Activated CD8-positive, alpha-beta memory T cell treated with anti-CD3 and anti-CD28 coated beads, Interleukin-2, amount 50 U/mL, for 1 hour (primary cell): ENCODE data around the gene UBE2S.
"Not testable (repeated sequence)": the region's sequence is repeated elsewhere in the genome, so short reads cannot be mapped to it uniquely, and the experiment has no call there.

Source experiments
- DNase-seq: peaks from one replicate; pipeline ENCODE4 v3.0.0-alpha.2; 2020; ENCODE audit errors: extremely low read depth

The UBE2S gene

DNA sequence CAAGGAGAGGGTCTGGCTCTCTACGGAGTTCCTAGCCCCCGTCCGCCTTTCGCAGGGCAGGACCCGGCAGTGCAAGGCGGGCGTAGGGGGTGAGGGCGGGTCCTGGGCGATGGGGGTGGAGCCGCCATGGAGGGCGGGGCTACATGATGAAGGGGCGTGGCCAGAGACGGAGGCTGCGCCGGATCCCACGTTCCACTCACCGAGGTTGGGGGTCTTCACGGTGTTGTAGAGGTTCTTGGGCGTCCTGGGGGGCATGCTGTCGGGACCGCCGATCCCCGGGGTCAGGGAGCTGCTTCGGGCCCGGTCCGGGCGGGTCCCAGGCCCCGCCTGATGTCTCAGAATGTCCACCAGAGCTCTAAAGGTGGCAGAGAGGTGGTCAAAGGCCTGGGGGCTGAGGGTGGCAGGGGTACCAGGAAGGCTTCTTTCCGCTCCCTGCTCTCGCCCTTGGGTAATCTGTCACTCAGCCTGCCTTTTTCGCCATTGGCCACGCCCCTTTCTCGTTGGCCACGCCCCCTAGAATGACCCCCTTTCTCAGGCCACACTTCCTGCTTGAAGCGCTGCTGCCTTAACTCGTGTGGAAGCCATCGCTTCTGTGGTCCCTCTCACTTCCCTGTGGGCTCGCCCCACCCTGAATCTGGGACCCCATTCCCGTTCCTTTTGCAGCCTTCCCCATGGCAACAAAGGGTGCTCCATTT lies 33.0 kb upstream of the UBE2S start:
- no peak for DNase-seq

DNA sequence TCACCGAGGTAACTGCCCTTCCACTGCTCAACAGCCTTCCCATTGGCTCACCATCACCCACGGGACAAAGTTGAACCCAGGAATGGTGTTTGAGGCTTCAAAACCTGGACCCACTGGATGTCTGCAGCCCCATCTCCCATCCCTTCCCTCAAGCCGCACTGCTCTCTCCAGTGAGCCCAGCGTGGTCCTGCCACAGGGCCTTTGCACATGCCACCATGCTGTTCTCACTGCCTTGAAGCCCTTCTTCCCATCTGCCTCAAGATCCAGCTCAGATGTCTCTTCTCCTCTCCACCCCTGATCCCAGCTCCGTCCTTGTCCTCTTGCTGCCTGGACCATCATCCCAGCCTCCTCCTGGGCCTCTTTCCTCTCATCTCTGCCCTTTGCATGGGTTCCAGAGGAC lies 31.5 kb upstream of the UBE2S start:
- DNase-seq = no peak

DNA sequence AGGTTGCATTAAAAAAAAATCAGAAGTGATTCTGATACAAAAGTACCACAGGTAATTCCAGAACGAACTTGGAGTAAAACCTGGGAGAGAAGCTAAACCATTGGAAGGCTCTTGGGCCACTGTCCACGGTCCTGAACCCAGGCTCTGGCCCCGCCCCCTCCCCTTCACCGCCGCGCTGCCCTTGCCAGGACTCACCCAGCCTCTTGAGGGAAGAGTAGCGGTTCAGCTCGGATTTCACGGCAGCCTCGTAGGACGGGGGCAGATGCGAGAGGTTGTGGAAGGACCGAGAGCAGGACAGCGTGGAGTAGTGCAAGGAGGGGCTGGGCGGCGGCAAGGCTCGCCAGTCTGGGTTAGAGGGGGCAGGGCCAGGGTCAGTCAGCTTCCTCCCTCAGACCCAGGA lies 29.8 kb upstream of the UBE2S start:
- DNase-seq = no peak

DNA sequence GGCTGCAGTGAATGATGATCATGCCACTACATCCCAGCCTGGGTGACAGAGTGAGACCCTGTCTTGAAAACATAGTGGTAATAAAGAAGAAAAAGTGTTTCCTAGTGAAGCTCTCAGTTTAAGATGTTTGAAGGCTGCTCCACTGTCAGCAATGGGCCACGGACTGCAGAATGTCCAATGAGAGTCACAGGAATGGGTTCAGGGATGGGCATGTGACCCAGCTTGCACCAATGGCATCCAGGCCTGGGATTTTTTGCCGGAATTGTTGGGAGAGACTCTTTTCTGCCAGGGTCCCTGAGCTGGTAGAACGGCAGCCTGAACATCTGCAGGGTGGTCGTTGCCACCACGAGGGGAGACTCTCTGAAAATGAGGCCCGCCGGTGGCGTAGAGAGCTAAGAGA lies 29.3 kb upstream of the UBE2S start:
- no peak for DNase-seq

DNA sequence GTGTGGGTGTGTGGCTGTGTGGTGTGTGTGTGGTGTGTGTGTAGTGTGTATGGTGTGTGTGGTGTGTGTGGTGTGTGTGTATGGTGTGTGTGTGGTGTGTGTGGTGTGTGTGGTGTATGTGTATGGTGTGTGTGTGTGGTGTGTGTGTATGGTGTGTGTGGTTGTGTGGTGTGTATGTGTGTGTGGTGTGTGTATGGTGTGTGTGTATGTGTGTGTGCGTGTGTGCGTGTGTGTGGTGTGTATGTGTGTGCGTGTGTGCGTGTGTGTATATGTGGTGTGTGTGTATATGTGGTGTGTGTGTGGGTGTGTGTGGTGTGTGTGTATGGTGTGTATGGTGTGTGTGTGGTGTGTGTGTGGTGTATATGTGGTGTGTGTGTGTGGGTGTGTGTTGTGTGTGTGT lies 27.4 kb upstream of the UBE2S start:
- DNase-seq = no peak

DNA sequence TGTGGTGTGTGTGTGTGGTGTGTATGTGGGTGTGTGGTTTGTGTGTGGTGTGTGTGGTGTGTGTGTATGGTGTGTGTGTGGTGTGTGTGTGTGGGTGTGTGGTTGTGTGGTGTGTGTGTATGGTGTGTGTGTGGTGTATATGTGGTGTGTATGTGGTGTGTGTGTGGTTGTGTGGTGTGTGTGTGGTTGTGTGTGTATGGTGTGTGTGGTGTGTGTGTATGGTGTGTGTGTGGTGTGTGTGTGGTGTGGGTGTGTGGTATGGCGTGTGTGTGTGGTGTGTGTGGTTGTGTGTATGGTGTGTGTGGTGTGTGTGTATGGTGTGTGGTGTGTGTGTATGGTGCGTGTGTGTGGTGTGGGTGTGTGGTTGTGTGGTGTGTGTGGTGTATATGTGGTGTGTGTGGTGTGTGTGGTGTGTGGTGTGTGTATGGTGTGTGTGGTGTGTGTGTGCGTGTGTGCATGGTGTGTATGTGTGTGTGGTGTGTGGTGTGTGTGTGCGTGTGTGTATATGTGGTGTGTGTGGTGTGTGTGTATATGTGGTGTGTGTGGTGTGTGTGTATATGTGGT lies 26.9 kb upstream of the UBE2S start:
- no peak for DNase-seq

DNA sequence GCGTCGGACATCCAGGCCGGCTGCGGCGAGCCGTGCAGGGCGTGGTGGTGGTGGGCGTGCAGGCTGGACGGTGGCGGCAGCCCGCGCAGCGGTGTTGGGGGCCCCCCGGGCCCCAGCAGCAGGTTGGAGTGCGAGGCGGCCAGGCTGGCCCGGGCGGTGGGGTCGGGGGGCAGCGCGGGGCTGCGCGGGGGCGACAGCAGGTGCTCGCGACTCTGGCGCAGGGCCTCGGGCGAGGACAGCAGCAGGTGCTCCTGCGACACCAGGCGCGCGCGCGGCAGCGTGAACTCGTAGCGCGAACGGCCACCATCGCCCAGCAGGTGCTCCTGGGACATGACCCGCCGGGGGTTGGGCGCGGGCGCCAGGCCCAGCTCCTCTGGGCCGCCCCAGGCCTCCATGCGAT lies 25.7 kb upstream of the UBE2S start:
- DNase-seq = no peak

DNA sequence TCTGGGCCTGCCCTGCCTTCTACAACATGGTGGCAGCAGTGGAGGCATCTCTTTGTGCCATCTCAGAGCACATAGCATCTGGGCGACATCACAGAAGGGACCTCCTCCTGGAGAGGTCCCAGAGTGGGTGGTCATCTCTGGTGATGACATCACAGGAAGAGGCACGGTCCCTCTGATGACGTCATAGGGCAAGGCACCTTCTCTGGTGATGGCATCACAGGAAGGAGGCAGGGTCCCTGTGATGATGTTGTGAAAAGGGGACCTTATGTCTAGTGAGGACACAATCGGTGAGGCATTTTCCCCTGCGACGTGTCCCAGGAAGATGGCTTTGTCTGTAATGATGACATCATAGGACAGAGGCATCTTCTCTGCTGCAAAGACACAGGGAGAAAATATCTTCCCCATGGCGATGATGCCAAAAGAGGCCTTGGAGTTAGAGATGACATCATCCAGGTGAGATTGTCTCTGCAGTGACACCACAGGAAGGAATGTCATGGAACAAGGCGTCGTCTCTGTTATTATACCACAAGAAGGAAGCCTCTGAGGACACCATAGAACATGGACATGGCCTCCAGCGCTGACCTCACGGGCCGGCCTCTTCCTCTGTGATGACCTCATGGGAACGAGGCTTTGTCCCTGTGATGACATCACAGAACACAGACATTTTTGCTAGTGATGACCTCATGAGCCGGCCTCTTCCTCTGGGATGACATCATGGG lies 24.8 kb upstream of the UBE2S start:
- no peak for DNase-seq

DNA sequence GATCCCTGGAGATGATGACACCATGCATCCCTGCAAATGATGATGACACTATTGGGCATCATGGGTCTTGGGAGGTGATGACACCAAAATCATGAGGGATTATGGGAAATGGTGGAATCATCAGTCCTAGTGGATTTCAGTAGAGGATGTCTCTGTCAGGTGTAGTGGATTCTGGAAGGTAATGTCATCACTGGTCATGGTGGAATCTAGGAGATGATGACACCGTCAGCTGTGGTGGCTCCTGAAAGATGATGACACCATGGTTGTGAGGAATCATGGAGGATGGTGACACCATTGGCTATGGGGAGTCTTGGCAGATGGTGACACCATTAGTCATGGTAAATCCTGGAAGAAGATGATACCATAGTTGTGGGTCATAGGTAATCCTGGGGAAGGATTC lies 23.6 kb upstream of the UBE2S start:
- no peak for DNase-seq

DNA sequence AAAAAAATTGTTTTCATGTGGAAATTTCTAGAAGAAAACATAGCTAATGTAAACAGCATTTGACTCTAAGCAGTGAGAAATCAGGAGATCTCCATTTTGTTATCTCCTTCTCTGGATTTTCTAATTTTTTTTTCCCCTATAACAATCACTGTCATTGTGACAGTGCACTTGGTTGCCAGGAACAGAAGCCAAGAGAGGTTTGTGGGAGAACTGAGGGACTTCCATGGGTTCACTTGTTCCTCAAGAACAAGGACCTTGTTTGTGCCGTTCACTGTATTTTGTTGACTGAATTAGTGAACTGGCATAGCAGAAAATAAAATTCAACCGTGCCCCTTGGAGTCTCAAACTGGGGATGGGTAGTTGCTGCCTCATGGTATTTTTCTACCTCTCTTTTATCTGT lies 18.5 kb upstream of the UBE2S start:
- no peak for DNase-seq

DNA sequence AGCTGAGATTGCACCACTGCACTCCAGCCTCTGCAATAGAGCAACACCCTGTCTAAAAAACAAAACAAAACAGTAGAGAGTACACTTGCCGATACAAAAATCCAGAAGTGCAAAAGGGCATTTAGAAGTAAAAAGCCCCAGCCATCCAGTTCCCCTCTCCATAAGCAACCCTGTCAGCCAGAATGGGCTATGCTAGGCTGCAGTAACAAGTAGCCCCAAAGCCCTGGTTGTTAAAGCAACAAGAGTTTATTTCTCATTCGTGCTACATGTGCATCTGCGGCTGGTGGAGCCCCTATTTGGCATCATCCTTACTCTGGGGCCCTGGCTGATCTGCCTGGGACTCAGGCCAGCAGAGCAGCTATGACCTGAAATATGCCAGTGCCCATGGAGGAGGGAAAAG lies 16.9 kb upstream of the UBE2S start:
- DNase-seq = no peak

DNA sequence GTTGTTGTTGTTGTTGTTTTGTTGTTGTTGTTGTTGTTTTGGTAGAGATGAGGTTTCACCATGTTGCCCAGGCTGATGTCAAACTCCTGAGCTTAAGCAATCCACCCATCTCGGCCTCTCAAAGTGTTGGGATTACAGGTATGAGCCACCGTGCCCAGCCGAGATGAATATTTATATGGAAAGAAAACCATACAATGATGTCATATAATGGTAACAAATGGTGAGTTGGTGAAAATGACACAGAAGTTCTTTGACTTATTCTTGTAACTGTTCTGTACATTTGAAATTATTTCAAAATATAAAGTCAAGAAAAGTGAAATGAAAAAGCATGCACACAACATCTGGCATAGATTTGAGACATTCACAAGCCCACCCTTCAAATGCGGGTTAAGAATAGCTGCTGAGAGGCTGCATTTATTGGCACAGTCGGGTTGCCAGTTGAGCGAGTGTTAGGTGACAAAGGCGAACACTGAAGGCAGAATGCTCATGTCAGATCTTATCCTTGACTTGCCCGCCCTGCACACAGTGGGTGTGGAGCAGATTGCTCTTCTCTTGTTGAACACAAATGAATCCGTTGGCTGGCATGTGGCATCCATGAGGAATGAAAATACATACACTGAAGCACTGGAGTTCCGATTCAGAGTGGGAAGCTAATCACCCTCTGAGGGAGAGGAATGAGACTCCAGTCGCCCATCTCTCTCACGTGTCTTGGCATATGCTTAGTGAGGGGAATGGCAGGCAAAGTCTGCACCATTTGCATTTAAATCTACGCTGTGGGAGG lies 15.8 kb upstream of the UBE2S start:
- DNase-seq = no peak

DNA sequence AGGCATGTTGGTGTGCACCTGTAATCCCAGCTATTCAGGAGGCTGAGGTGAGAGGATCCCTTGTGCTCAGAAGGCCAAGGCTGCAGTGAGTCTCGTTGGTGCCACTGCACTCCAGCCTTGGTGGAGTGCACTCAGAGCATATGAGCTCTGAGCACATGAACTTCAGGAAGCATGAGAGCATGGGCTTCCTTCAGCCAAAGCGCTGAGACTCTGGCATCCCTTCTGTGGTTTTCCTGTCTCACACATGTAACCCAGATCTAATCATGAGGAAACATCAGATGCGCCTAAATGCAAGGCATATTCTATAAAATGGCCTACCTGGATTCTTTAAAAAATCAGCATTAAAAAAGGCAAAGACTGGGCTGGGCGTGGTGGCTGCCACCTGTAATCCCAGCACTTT lies 13.7 kb upstream of the UBE2S start:
- peak; percentile 19 for DNase-seq

DNA sequence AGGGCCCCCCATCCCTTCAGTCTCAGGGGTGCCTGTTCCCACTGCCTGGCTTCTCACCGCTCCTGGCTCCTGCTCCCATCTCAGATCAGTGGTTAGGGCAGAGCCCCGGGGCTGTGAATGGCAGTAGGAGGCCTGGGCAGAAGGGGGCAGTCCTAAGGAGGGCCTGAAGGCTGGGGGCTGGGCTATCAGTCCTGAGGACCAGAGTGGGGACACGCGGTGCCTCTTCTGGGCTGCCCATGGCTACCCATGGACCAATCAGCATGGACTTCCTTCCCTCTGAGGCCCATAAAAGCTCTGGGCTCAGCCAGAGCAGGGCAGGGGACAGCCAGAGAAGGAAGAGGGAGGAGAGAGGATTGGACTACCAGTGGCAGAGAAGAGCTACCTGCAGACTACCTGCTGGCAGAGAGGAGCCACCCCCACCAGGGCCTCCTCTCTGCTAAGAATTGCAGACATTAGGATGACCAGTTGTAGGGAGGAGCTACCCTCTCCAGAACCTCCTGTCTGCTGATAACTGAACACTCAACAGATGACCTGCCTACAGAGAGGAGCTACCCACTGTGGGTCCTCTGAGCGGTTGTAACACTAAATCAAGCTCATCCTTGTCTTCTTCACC lies 12.1 kb upstream of the UBE2S start:
- no peak for DNase-seq

DNA sequence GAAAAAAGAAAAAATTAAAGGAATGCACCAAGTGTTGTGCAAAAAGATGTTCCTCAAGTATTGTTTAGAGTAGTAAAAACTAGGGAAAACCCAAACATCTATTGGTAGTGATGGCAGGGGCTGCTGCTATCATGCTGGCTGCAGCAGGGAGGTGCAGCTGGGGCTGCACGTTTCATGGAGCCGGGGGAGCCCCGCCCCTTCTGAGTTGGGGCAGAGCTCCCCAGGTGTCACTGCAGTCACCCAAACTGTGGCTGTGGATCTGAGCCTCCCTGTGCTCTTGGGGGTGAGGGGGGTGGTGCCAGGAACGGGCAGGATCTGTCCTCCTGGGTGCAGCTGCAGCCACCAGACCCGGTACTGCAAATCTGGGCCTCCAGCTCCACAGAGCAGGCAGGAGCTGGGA lies 11.5 kb upstream of the UBE2S start:
- DNase-seq = no peak

DNA sequence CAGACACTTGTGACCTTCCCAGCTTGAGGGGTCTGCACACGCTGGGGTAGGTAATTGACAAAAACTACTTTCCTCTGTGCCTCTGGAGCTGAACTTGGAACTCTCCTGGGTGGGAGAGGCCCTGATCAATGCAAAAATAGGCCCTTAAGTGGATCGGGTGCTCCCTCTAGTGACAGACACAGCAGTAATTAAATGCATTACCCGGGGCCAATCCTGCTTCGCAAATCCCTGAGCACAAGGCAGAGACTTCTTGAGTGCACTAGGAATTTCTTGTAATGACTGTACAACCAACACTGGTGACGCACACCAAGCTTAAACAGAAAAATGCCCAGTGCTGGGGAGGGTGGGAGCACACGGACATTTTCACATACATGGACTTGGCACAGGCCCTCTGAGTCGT lies 10.6 kb upstream of the UBE2S start:
- no peak for DNase-seq

DNA sequence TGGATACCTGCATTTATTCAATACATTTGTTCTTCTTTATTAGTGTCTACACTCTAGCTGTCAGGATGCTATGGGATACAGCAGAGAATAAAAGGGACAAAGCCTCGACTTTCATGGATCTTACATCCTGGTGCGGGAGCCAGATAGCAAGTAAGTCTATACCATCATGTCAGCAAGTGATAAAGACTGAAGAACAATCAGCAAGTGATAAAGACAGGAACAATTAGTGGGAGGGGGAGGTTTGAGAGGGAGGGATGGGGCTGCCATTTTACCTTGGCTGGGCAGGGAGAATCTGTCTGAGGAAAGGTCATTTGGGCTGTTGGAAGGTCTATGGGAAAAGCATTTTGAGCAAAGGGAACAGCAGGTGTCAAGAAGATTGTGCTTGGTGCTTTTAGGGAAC lies 2.6 kb upstream of the UBE2S start:
- no peak for DNase-seq

DNA sequence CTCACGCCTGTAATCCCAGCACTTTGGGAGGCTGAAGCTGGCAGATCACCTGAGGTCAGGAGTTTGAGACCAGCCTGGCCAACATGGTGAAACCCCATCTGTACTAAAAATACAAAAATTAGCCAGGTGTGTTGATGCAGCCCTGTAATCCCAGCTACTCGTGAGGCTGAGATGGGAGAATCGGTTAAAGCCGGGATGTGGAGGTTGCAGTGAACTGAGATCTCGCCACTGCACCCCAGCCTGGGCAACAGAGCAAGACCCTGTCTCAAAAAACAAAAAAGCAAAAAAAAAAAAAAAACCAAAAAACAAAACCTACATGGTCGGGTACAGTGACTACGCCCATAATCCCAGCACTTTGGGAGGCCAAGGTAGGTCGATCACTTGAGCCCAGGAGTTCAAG lies 1.6 kb upstream of the UBE2S start:
- not testable (repeated sequence) for DNase-seq

DNA sequence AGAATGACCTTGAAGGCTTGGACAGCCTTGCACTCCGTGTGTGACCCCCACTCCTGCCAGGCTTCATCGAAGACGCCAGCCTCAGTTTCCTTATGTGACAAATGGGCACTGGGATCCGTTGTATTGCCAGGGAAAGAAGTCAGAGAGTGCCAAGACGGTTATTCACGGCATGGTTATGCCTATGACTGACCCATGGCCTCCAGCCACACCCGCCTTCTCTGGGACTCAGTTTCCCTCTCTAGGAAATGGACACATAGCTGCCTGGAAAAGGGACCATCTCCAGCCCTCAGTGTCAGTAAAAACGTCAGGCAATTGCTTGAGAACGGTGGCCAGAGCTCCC lies 915 bp upstream of the UBE2S start:
- no peak for DNase-seq

DNA sequence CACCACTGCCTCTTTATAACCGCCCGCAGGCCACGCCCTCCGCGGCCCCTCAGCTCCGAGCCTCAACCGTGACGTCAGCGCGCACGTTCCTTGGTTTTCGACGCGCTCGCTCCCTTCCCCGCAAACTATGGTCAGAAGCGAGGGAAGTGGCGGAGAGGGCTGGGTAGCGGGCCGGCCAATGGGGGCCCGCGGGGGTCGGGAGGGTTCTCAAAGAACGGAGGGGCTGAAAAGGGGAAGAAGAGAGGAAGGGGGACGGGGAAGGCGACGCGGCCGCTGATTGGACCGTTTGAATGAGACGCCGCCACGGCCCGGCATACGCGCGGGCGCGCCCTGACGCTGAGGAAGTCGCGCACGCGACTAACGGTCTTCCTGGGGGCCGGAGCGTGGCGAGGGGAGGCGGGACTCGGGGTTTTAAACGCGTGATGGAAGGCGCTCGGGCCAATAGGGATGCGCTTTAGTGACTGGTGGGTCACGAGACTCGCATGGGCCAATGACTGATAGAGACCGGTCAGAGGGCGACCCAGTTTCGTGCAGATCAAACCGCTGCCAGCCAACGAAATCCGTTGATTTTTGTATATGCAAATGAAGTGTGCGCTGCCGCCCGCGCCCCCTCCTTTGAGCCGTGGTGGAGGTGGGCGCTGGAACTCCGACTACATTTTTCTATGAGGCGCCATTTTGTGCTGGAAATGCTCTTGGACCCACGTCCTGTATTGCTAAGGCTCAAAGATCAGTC lies 378 bp upstream of the UBE2S start:
- peak; percentile 93 for DNase-seq

DNA sequence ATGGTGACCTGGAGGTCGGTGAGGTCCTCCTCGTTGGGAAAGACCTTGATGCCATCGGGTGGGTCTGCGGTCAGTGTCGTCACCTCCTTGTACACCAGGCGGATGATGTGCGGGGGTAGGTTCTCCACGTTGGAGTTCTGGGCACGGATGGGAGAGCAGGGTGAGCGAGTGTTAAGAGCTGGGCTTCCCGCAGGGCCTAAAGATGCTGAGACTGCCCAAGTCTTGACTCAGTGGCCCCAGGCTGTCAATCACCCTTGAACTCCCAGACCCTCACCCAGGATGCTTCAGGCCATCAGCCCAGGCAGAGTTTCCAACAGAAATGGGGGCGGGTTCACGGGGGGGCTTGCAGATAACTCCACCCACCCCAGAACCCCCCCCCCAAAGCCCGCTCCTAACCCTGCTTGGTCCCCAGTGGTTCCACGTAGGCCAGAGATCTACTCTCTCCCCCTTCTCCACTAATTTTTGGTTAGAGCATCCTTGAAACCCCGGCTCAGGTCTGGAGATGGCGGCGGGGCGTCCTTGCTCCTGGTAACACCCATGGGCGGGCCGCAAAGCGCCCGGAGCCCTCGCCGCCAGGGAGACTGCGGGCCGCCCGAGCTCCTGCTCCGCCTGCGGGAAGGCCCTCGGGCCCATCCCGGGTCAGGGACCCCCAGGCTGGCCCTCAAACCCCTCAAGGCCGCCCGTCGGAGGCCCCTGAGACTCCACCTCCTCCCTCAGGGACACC lies 600 bp downstream of the UBE2S start:
- DNase-seq = no peak
